ENCODE results near the gene TIMM8B. TPM values are rescaled to one million over a fixed set of nuclear protein-coding genes. Genes with fewer than 3 reads are reported as not detected.
A peak's percentile ranks its signal among the peaks of the same experiment; 100 is the strongest.

Gene TIMM8B, protein sequence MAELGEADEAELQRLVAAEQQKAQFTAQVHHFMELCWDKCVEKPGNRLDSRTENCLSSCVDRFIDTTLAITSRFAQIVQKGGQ
- total RNA-seq = 10 to 100 TPM; 52.9 to 54.1 TPM

- DNase-seq = peak; percentile 94
- H3K27ac Mint-ChIP-seq = peak within 1 kb of the TSS; percentile 94
- peaks cover 60% of the 10 kb centered on the region for H3K4me1 Mint-ChIP-seq (ENCODE audit: low read depth)
- intact Hi-C loops (cut with micrococcal nuclease) = loop anchor here (10.0 kb wide), 1 partner anchor 212 kb away; the partner anchor contains the start of genes ALG9, CFAP68 and FDXACB1
- TF ChIP-seq CTCF (IDR thresholded peaks at IDR 0.05) = no peak
- POLR2A ChIA-PET = interaction anchor here (0.6 to 1.7 kb wide), 6 partner anchors 9 to 151 kb away, joined by 3 to 5 read pairs (median 4); no protein-coding TSS in a partner anchor
- no peaks in the 10 kb centered on the region for H3K27me3 Mint-ChIP-seq
- H3K9me3 Mint-ChIP-seq = no peaks in the 10 kb centered on the region
- CTCF ChIA-PET = interaction anchor here (0.7 to 1.5 kb wide), 6 partner anchors 8 to 159 kb away, joined by 3 to 5 read pairs (median 3); no protein-coding TSS in a partner anchor
- peak; percentile 87 for ATAC-seq
- peaks cover 74% of the 10 kb centered on the region for H3K36me3 Mint-ChIP-seq (ENCODE audit: low read depth)
- peak within 1 kb of the TSS; percentile 93 for H3K4me3 Mint-ChIP-seq
These were observed at the start of gene TIMM8B, which contains the start of gene SDHD for GRCh38 chr11:112086422-112087191. Gene TIMM8B (minus strand): TSS chr11:112086756. CDS start chr11:112086723, 33 bp downstream. Gene SDHD (plus strand): TSS chr11:112086873. CDS start chr11:112086908, 35 bp downstream.

- DNase-seq = no peak
- POLR2A ChIA-PET = no interaction called here
- no peaks in the 10 kb centered on the region for H3K36me3 Mint-ChIP-seq (ENCODE audit: low read depth)
These were observed 47.9 kb upstream of the TIMM8B start for GRCh38 chr11:112134473-112134872.

GRCh38 chr11:112132737-112133136 is 46.2 kb upstream of the TIMM8B start:
- POLR2A ChIA-PET = no interaction called here
- CTCF ChIA-PET = no interaction called here
- intact Hi-C loops (cut with micrococcal nuclease) = no loop called here
- no peaks in the 10 kb centered on the region for H3K4me1 Mint-ChIP-seq (ENCODE audit: low read depth)
- no peaks in the 10 kb centered on the region for H3K9me3 Mint-ChIP-seq
- no peak for TF ChIP-seq CTCF (IDR thresholded peaks at IDR 0.05)
- no peak for DNase-seq
- H3K27ac Mint-ChIP-seq = no peak overlapping the region
- H3K4me3 Mint-ChIP-seq = no peak overlapping the region
- H3K27me3 Mint-ChIP-seq = no peaks in the 10 kb centered on the region
- ATAC-seq = no peak
- H3K36me3 Mint-ChIP-seq (ENCODE audit: low read depth) = no peaks in the 10 kb centered on the region

More at GRCh38 chr11:112134473-112134872, 47.9 kb upstream of the TIMM8B start:
- no peak for TF ChIP-seq CTCF (IDR thresholded peaks at IDR 0.05)
- CTCF ChIA-PET = no interaction called here
- H3K27ac Mint-ChIP-seq = no peak overlapping the region
- H3K27me3 Mint-ChIP-seq = no peaks in the 10 kb centered on the region
- no peaks in the 10 kb centered on the region for H3K4me1 Mint-ChIP-seq (ENCODE audit: low read depth)
- intact Hi-C loops (cut with micrococcal nuclease) = no loop called here
- no peak overlapping the region for H3K4me3 Mint-ChIP-seq
- no peak for ATAC-seq
- H3K9me3 Mint-ChIP-seq = no peaks in the 10 kb centered on the region

DNA sequence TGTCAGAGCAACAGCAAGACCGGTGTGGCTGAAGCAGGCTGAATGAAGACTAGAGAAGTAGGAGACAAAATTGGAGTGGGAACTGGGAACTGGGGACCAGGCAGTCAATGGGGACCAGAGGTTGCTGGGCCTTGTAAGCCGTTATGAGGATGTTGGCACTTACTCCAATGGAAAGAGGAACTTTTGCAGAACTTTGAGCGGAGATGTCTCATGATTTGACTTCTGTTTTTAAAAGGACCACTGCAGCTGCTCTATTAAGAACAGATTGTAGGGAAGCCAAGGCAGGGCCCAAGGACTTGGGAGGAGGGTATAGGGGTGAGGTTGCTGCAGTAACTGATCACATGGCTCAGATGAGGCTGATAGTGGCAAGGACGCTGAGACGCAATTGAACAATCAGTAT is 43.1 kb upstream of the TIMM8B start:
- Mint-ChIP-seq H3K27ac (no peak overlapping the region), H3K4me1 (ENCODE audit: low read depth) (no peaks in the 10 kb centered on the region), H3K4me3 (no peak overlapping the region), H3K9me3 (no peaks in the 10 kb centered on the region), H3K27me3 (no peaks in the 10 kb centered on the region), H3K36me3 (ENCODE audit: low read depth) (no peaks in the 10 kb centered on the region)
- DNase-seq (no peak), ATAC-seq (no peak)
- ChIA-PET CTCF (interaction anchor here (1.1 to 1.3 kb wide), 3 partner anchors 14 to 459 kb away, joined by 3 to 4 read pairs (median 4); no protein-coding TSS in a partner anchor), POLR2A (no interaction called here)
- intact Hi-C loops (cut with micrococcal nuclease) = no loop called here
- no peak for TF ChIP-seq CTCF (IDR thresholded peaks at IDR 0.05)

All from activated CD8-positive, alpha-beta T cell treated with anti-CD3 and anti-CD28 coated beads for 36 hours (primary cell).